Activated CD8-positive, alpha-beta memory T cell treated with anti-CD3 and anti-CD28 coated beads for 36 hours (primary cell): ENCODE data around the gene OR52D1. TPM values are rescaled to one million over a fixed set of nuclear protein-coding genes. Genes with fewer than 3 reads are reported as not detected.

Experiments used
- CTCF ChIA-PET: fragments of 350-600 bp; sonication (Branson Sonifier 250); formaldehyde crosslinking; loops from one replicate; lab custom pipeline; 2021; ENCODE audit warnings: antibody characterized with exemption; lab: Charles Lee
- POLR2A ChIA-PET: fragments of 350-600 bp; sonication (Branson Sonifier 250); formaldehyde crosslinking; loops from one replicate; lab custom pipeline; 2021; ENCODE audit warnings: antibody characterized with exemption; lab: Charles Lee
- total RNA-seq, 2 experiments: library from RNA; stranded (reverse); gene quantifications; one replicate each; pipeline ENCODE4 v1.2.3, GENCODE V29; 2021

The OR52D1 gene
- not detected for total RNA-seq

DNA sequence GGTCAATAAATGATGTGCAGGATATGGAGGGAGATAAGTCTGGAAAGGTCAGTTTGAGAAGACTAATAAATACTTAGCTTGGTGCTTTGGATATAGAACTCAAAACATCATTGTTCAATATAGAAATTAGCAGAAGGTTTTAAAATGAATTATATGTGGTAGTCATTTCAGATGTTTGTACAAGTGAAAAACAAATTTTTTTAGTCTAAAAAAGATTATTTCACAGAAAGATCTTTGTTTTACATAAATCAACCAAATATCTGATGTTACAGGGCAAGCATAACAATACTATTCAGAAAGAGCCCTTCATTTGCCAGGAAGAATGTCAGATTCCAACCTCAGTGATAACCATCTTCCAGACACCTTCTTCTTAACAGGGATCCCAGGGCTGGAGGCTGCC lies at the start of gene OR52D1:
Gene OR52D1 (plus strand): TSS at position 301 of the 400 bp plus-strand sequence. CDS start 22 bp downstream, at position 323.
- ChIA-PET CTCF (no interaction called here), POLR2A (no interaction called here)

DNA sequence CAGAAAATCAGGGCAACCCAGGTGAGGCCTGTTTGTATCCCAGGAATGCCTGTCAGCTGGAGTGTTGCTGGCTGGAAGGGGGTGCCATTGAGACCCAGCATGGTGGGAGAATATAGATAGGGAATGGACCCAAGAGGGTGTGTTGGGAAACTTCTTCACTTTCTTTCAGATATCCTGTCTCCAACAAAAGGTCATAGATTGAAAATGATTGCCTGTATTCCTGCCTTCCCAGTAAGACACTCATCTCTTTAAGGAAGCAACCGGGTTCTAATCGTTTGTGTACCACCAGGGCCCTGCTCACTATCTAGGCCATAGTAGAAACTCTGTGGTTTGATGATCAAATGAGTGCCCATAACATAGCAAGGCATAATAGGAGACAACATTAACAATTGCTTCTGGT lies 47.1 kb upstream of the OR52D1 start, which contains the start of gene OR51I1:
Gene OR51I1 (minus strand): TSS at position 101 of the 400 bp plus-strand sequence. CDS start 0 bp downstream, at position 101.
- ChIA-PET POLR2A (no interaction called here), CTCF (no interaction called here)

DNA sequence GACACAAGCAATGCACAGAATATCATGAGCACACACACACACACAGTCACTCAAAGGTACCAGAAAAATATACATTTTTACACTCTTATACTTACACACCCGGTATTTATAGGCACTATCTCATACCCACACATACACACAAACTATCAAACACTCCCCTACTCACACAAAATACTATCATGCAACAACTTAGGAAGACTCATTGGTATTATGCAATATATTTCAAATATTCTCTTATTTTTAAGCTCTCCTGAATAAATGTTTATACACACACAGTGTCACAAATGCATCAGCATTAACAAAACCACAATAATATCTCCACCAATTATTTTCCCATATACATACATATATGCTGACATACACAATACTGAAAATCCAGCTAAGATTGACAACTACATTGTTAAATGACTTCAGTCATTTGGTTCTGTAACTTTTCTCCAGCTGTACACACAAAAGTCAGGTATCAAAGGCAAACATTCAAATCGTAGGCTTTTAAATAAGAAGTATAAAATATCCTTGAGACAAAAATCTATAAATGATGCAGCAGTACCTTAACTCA lies 44.6 kb upstream of the OR52D1 start:
- ChIA-PET POLR2A (no interaction called here), CTCF (no interaction called here)

DNA sequence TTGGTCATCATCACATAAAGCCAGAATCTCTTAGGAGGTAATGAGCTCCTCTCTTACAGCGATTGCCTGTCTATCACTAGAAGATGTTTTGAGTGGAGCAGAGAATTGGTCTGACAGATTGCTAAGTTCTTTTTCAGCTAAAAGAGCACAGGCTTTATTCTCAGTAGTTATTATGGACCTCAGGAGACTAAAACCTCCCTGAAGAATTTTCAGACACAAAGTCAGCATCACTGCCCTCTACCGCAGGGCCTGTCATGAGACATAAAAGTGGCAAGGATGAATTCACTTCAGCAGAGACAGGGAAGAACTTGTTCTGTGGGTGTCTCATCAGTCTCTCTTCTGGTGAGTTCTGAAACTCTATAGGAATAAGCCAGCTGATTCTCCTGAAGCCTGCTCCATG lies 39.5 kb upstream of the OR52D1 start, which contains the start of gene OR51I2:
Gene OR51I2 (plus strand): TSS at position 301 of the 400 bp plus-strand sequence. CDS start 4,166 bp downstream, outside the sequence.
- POLR2A ChIA-PET, result no interaction called here

DNA sequence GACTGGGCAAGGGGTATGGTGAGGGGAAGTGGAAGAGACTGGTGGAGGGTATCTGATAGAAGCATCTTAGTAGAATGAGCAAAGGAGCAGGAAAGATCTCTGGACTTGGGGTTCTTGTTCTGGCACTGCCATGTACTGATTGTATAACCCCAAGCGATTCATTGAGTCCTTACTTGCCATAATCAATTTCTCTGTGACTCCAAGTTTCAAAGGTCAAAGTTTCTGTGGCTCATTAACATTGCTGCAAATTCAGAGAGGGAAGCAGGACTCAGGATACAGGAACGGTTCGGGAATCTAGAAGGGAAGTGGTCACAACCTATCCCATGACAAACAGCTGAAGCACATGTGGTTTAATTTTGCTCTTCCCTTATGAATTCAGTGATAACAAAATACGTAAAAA lies 39.1 kb upstream of the OR52D1 start:
- ChIA-PET CTCF (no interaction called here), POLR2A (no interaction called here)

More for the DNA sequence above, 39.5 kb upstream of the OR52D1 start, which contains the start of gene OR51I2:
- CTCF ChIA-PET, result no interaction called here

DNA sequence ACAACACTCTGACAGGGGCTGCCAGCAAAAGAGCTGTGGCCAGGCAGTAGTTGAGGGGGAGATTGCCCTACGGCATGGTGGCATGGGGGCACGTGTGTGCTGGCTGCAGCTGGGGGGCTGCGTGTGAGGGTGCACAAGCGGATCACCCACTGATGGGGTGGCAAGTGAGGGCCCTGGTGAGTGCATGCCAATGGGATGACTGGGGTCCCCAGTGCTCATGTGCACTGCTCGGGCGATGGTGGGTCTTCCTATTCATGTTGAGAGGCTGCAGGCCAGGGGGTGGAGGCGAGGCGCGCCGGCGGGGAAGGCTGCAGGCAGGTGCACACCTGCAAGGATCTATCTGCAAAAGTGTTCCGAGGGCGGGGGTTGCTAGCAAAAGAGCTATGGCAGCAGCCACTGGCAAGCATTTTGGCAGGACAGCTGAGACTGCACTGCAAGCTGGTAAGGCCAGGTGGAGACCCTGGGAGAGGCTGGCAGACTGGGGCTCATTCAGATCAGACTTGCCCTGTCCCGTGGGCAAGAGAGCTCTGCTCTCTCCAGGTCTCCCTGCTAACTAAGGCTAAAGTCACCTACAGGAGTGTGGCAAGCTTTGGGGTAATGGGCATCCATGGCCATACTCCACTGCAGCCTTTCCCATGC lies 27.4 kb upstream of the OR52D1 start:
- ChIA-PET POLR2A (no interaction called here), CTCF (interaction anchor here (0.6 kb wide), 1 partner anchor 1415 kb away, joined by 3 read pairs; no protein-coding TSS in a partner anchor)

DNA sequence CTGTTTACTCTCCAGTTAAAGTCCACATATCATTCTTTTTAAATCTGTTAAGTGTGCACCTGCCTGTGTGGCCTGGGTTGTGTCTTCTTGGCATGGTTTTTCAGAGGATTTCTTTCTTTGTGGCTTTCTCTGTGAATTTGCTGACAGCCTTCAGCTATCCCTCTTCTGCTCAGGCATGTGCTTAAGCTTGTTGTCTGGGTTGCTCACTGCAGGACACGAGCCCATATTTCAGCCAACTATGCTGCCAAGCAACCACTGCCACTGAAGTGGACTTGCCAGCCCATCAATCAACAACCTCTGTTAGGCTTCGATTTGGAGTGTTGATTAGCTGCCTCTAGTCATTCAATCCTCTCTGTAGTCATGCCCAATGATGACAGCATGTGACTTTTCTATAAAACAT lies 21.0 kb upstream of the OR52D1 start:
- ChIA-PET POLR2A (no interaction called here), CTCF (no interaction called here)

DNA sequence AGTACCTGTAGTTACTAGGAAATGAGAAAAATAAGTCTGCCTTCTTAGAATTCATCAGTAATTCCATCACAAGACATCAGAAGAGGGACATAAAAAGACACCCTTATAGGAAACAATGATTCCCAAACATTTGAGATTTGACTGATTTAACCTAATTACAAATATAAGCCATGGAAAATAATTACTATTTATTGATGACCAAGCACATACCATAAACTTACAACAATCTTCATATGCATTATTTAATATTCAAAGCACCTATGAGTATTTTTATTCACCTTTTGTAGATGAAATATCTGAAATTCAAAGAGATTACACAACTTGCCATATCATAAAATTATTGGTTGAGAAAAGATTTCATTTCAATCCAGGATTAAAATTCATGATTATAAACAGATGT lies 14.6 kb upstream of the OR52D1 start:
- ChIA-PET POLR2A (no interaction called here), CTCF (no interaction called here)

DNA sequence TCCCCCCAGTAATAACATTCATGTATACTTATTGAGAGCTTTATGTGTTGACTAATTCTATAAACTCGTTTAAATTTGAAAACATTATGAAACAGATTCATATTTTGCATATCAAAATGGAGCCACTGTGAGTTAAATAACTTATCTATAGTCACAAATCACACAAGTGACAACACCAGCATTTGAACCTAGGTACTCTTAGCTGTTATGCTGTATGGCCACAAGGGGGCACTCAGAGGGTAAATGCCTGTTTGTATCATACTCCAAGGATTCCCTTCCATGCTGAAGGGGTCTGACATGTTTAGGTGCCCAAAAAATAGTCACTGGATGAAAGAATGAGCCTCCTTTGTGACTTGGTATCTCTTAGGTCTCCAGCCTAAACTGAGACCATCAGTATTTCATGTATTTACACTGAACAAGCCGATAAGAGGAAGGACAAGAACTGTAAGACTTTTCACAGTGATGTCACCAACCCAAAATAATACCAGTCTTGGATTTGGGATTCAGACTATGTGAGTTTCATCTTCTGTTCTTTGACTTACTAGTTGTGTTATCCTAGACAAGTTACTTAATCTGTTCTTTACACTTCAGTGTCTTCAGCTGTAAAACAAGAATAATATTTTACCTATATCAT lies 12.2 kb upstream of the OR52D1 start:
- ChIA-PET POLR2A (no interaction called here), CTCF (interaction anchor here (1.4 kb wide), 1 partner anchor 333 kb away, joined by 4 read pairs; no protein-coding TSS in a partner anchor)

DNA sequence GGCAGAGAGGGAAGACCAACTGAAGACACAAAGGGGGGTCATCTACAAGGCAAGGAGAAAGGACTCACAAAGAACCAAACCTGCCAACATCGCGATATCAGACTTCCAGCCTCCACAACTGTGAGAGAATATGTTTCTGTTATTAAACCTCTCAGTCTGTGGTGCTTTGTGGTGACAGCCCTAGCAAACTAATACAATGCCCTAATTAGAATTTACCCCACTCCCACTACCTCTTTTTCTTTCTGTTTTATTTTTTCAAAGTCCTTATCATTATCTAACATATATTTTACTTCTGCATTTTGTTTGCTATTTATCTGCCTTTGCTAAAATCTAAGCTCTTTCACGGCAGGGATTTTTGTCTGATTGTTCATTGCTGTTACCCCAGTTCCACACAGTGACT lies 2.5 kb upstream of the OR52D1 start:
- CTCF ChIA-PET, result no interaction called here
- POLR2A ChIA-PET, result no interaction called here

DNA sequence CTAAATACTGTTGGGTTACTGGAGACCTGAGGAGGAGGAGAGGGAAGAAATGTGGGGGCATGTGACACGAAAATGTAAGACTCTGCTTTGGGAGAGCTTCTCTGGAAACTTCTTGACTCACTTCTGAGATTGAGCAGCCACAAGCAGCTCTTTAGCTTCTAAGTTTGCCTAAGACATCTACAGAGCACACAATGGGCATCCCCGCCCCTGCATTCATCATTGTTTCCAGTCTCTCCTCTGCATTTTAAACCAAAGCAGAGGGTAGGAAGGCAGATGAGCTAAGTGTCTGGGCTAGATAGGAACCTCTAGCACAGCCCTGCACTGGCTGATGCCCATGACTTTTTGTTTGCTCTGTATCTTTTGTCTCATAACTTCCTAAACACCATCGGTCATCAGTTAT lies 2.1 kb upstream of the OR52D1 start:
- POLR2A ChIA-PET, result no interaction called here
- CTCF ChIA-PET, result no interaction called here

DNA sequence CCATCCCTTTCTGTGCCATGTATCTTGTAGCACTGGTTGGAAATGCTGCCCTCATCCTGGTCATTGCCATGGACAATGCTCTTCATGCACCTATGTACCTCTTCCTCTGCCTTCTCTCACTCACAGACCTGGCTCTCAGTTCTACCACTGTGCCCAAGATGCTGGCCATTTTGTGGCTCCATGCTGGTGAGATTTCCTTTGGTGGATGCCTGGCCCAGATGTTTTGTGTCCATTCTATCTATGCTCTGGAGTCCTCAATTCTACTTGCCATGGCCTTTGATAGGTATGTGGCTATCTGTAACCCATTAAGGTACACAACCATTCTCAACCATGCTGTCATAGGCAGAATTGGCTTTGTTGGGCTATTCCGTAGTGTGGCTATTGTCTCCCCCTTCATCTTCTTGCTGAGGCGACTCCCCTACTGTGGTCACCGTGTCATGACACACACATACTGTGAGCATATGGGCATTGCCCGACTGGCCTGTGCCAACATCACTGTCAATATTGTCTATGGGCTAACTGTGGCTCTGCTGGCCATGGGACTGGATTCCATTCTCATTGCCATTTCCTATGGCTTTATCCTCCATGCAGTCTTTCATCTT lies 414 bp downstream of the OR52D1 start:
- ChIA-PET POLR2A (no interaction called here), CTCF (no interaction called here)

DNA sequence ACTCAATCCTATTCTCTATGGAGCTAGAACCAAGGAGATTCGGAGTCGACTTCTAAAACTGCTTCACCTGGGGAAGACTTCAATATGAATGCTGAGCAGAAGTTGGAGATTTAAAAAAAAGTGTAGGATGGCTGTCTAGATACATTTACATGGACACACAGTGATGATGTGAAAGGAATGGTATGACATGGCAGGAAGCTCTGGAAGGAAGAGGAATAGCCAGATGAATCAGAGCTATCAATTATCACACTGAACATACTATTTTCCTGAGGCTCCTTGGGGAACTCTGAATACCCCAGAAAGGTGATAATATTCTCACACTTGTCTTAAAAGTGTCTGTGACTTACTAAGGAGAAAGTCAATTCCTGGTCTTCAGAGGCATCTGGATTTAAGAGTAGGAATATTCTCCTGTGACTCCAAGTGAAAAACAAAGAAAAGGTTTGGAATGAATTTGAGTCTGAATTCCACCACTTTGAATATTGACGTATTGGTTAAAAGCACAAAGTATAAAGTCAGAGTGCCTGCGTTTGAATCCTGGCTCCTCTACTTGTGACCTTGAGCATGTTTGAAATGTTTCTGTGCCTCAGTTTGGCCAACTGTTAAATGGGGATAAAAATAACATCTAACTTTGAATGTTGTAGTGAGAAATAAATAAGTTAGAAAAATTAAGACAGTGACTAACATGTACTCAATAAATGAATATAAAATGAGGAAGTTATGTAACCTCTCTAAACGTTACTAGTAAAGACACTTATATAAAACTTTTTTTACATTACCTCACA lies 1.3 kb downstream of the OR52D1 start:
- ChIA-PET CTCF (no interaction called here), POLR2A (no interaction called here)

DNA sequence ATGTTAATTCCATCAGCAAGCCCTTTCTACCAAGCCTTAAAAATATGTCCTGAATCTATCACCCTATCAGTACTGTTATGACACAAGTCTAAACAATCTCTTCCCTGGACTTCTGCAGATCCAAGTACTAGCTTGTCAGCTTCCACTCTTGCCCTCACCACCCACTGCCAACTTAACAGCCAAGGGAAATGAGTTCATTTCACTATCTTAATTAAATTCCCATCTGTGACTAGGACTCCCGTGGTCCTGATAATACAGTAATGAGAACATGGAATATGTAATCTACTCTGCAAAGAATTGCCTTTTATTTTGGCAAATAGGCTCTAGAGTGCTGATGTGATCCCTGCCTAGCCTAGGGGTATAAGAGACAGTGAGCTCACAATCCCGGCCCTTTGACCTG lies 11.2 kb downstream of the OR52D1 start:
- CTCF ChIA-PET, result no interaction called here
- POLR2A ChIA-PET, result no interaction called here

DNA sequence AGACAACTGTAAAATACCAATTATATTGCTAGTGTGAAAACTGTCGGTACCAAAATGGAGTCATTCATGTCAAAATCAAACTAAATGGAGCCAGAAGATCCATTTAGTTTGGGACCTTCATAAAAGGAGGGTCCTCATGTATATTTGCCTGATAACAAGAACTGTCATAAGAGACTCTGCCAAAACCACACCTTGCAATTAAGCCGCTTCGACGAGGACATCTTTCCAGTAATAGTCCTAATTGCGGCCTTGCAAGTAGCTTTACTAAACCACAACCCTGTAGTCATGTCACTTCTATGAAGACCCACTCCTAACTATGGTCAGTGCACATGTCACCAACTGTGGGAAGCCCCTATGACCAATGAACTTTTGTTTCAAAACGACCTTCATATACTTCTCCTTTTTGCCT lies 11.9 kb downstream of the OR52D1 start:
- CTCF ChIA-PET, result no interaction called here

DNA sequence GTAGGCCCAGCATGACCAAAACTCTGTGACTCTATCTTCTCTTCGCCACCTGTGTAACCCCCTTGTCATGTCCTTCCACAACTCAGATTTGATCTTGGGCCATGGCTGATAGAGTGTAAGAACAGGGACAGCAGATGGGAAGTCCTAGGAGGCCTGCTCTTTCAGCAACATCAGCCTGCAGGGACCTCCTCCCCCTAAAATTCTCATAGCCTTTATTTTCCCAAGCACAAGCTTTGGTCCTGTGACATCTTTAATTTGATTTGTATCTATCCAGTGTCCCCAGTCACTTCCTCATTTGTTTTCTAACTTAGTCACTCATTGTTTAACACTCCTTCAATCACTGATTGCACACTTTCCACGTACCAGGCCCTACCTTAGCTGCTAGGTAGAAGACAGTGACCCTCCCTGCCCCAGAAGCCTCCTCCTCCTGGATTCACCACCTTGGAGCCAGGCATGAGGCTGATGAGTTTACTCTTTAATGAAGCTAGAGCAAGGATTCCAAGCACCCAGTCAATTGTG lies 16.0 kb downstream of the OR52D1 start:
- CTCF ChIA-PET, result no interaction called here
- POLR2A ChIA-PET, result no interaction called here

More for the DNA sequence above, 11.9 kb downstream of the OR52D1 start:
- POLR2A ChIA-PET, result no interaction called here

DNA sequence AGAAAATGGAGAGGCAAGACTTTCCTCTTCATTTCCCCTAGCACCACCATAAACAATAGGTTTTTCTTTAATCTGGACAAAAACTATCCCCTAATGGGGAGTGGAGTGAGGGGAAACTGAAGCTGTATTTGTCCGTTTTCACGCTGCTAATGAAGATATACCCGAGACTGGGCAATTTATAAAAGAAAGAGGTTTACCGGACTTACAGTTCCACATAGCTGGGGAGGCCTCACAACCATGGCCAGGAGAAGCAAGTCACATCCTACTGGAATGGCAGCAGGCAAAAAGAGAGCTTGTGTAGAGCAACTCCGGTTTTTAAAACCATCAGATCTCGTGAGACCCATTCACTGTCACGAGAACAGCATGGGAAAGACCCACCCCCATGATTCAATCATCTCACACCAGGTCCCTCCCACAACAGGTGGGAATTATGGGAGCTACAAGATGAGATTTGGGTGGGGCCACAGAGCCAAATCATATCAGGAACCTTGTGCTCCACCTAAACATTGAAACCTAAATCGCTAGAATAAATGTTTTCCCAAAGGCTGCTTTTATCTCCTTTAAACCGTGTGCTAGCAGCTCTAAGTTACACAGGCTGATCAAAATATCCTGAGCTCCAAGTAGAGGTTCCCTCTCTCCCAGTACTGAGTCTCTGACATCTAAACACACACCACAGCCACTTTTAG lies 17.0 kb downstream of the OR52D1 start:
- ChIA-PET CTCF (no interaction called here), POLR2A (no interaction called here)

DNA sequence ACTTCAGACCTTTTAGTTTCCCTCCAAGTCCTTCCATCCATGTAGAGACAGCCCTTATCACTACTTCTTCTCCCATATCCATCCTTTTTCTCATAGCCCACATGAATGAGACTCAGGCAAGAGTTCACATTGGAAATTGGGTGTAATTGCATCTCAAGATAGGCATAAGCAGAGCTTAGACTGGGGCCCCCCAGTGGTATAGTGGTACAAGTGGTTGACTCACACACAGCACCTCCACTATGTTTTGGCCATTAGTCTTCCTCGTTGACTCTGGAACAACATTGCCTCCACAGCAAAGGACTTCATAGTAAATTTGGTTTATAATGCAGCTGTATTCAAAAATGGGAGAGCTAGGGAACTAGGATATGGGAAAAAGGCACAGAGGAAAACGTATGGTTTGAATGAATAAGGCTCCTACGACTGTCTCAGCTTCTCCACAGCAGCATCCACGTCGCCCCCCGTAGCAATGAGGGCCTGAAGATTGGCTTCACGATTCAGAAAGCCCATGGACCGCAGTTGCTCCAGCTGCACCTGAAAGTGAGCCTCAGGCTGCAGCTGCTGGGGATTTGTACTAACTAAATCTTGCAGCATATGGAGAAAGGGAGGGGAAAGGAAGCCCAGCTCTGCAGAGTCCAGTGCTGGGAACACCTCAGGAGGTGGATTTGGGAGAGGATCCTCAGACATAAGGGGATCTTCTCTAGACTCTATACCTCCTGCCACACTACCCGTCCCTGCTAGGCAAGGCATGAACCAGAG lies 18.9 kb downstream of the OR52D1 start:
- CTCF ChIA-PET, result no interaction called here

More for the DNA sequence above, 18.9 kb downstream of the OR52D1 start:
- POLR2A ChIA-PET, result no interaction called here
